GM12891 (cell line): Measurements from ENCODE around the gene NME3.

ENCODE experiments used
- PAX5 ChIP-seq: IDR thresholded peaks from 2 replicates; pipeline ENCODE4 v1.6.1; 2011; ENCODE audit warnings: low read length, moderate library complexity, mild to moderate bottlenecking; ENCODE audit not compliant: insufficient read depth, severe bottlenecking
- POLR2A ChIP-seq: IDR thresholded peaks from 2 replicates; pipeline ENCODE4 v1.6.1; 2011; ENCODE audit warnings: low read depth, low read length, control low read depth
- POLR2AphosphoS5 ChIP-seq: IDR thresholded peaks from 2 replicates; pipeline ENCODE4 v1.6.1; 2011; ENCODE audit warnings: low read depth, low read length, control low read depth
- POU2F2 ChIP-seq: IDR thresholded peaks from 2 replicates; pipeline ENCODE4 v1.6.1; 2011; ENCODE audit warnings: low read depth, mild to moderate bottlenecking, control low read depth, low read length, moderate library complexity
- TAF1 ChIP-seq: IDR thresholded peaks from 2 replicates; pipeline ENCODE4 v1.6.1; 2011; ENCODE audit warnings: low read depth, low read length, control low read depth

DNA sequence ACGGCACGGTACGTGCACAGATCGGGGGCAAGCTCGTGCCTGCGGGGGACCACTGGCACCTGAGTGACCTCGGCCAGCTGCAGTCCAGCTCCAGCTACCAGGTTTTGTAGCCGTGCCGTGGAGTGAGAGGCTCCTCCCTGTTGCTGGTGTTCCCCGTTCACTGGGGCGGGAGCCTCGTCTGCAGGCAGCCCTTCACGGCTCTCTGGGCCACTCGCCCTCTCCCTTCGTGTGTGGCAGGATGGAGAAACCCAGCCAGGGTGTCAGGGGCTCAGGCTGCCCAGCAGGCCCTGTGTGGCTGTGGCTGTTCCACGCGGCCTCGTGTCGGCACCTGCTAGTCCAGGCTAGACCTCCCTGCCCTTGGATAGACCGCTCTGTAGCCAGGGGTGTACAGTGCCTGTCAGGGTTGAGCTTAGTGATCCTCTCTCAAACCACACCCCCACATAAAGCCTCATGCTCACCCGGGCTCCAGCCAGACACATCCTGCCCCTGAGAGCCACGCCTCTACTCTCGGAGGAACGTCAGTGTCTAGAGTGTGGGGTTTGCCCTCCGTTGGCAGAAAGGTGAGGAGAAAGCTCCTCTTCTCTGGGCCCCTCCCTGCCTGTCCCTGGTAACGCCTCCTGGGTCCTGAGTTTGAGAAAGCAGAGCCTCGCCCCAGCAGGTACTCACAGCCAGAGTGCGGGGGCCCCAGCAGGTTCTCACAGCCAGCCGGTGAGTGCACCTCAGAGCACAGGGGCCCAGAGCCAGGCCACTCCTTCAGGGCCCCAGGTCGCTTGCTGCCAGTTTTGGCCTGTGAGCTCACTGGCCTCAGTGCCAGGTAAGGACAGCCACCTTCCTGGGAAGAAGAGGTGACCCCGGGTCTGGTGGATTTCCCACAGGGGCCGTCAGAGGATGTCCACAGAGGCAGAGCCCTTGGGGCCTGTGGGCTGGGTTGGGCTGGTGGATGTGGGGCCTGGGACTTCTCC is 27.7 kb downstream of the NME3 start:
- no peak for TF ChIP-seq POLR2AphosphoS5
- no peak for TF ChIP-seq TAF1
- no peak for TF ChIP-seq POLR2A
- no peak for TF ChIP-seq PAX5
- TF ChIP-seq POU2F2 = no peak
